SH-SY5Y (cell line): ENCODE data around the gene KIFC3.

Source experiments
- GATA2 ChIP-seq: IDR thresholded peaks from 2 replicates; pipeline ENCODE4 v1.6.1; 2011; ENCODE audit warnings: mild to moderate bottlenecking, low read depth, low read length
- GATA3 ChIP-seq: IDR thresholded peaks from 2 replicates; pipeline ENCODE4 v1.6.1; 2011; ENCODE audit warnings: low read depth, mild to moderate bottlenecking, low read length, moderate library complexity

DNA sequence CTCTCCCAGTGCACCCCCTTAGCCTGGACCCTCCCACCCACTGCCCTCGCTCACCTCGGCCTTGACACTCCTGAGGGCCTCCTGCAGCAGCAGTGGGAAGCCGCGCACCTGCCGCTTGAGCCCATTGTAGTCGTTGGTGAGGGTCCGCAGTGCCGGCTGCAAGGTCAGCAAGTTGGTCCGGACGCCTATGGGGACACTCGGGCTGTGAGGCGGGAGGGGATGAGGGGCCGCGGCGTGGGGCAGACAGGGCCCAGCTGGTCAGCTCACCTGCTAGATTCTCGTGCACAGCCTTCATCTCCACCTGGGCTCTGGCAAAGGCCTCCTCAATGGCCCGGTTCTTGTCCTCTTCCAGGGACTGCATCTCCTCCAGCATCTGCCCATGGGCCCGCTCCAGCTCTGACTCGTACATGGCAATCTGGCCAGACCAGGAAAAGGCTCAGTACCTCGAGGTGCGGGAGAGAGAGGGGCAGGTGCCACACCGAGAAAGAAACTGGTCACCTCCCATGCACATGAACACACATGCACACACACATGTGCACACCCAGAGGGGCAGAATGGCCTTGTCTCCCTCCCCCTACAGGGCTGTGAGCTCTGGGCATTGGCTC is 32.6 kb downstream of the KIFC3 start:
- no peak for TF ChIP-seq GATA2
- TF ChIP-seq GATA3: no peak
